Colonic mucosa (tissue), 4 donors: ENCODE results near the gene FAIM2. TPM values are rescaled to one million over a fixed set of nuclear protein-coding genes. Genes with fewer than 3 reads are reported as not detected.
"Not testable (repeated sequence)": the region's sequence is repeated elsewhere in the genome, so short reads cannot be mapped to it uniquely, and the experiment has no call there.

ENCODE experiments used
- DNase-seq: peaks from one replicate; pipeline ENCODE4 v3.0.0-alpha.2; 2020
- H3K27ac ChIP-seq: fragments of 200-600 bp; one replicate; pipeline ENCODE4 v1.8.0; 2021
- H3K27me3 ChIP-seq: fragments of 200-600 bp; one replicate; pipeline ENCODE4 v1.8.0; 2021
- H3K36me3 ChIP-seq: fragments of 200-600 bp; one replicate; pipeline ENCODE4 v1.8.0; 2021
- H3K4me1 ChIP-seq: fragments of 200-600 bp; one replicate; pipeline ENCODE4 v1.8.0; 2021; ENCODE audit warnings: mild to moderate bottlenecking
- H3K4me3 ChIP-seq: fragments of 200-600 bp; one replicate; pipeline ENCODE4 v1.8.0; 2021
- H3K9ac ChIP-seq, 2 donors: one replicate each; pipeline ENCODE4 v1.7.0; 2013; ENCODE audit warnings: control low read depth in 2 of 2, low read depth in 2 of 2, low read length in 2 of 2
- H3K9me3 ChIP-seq: fragments of 200-600 bp; one replicate; pipeline ENCODE4 v1.8.0; 2021
- intact Hi-C: fragments of 100-400 bp; cut with DNase I; formaldehyde crosslinking; loops from one replicate; pipeline ENCODE4 v1.14.1; 2022
- total RNA-seq, 2 donors: library from RNA; stranded (reverse); fragmentation: NEBNext Ultra II Directional in 1 of 2; extraction: Animal tissue kit (Norgen Biotek cat#: 25700) in 1 of 2; gene quantifications; one replicate each; pipeline ENCODE4 v1.2.1, GENCODE V29; 2021
- TF ChIP-seq, protein P1 (sequence below): fragments of 200-600 bp; IDR thresholded peaks from one replicate; pipeline ENCODE4 v1.8.0; 2022; ENCODE audit warnings: antibody characterized with exemption, mild to moderate bottlenecking
- donor health status: healthy.
- donor health status: DM: no; HTN: no; CAD: no.
- donor health status: DM: no; HTN: no; CAD: no.

Gene FAIM2
- total RNA-seq, 2 donors from 2014 or later: 2.8 to 3.6 TPM

DNA sequence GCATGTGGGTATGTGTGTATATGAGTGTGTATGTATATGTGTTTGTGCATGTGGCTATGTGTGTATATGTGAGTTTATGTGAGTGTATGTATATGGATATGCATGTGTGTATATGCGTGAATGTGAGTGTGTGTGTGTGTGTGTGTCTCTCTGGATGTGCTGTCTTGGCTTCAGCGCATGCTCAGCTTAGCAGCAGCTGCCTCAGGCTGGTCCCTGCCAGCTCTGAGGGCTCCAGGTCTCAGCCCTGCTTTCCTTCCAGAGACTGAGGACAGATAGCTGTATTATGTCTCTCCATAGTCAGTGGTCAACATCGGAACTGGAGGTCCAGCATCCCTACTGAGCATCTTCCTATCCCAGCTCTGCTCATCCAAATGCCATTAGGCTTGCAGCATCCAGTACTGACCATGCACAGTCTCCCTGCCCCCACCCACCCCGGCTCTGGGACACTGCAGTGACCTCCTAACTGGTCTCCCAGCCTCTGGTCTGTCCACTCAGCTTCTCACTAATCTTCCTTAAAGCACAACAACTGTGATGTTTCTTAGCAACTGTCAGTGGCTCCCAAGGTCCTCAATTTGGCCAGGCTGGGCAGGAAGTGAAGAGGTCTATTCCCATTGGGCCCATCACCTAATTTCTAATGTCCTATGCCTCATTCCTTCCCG lies 22.8 kb downstream of the FAIM2 start:
- intact Hi-C loops: no loop called here
- H3K36me3 ChIP-seq: no peaks in the 10 kb centered on the region
- no peaks in the 10 kb centered on the region for H3K27me3 ChIP-seq
- H3K9me3 ChIP-seq: no peaks in the 10 kb centered on the region
- TF ChIP-seq, protein P1, sequence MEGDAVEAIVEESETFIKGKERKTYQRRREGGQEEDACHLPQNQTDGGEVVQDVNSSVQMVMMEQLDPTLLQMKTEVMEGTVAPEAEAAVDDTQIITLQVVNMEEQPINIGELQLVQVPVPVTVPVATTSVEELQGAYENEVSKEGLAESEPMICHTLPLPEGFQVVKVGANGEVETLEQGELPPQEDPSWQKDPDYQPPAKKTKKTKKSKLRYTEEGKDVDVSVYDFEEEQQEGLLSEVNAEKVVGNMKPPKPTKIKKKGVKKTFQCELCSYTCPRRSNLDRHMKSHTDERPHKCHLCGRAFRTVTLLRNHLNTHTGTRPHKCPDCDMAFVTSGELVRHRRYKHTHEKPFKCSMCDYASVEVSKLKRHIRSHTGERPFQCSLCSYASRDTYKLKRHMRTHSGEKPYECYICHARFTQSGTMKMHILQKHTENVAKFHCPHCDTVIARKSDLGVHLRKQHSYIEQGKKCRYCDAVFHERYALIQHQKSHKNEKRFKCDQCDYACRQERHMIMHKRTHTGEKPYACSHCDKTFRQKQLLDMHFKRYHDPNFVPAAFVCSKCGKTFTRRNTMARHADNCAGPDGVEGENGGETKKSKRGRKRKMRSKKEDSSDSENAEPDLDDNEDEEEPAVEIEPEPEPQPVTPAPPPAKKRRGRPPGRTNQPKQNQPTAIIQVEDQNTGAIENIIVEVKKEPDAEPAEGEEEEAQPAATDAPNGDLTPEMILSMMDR: no peak
- H3K9ac ChIP-seq: no peak overlapping the region
- H3K4me1 ChIP-seq: no peaks in the 10 kb centered on the region
- no peak overlapping the region for H3K4me3 ChIP-seq
- H3K27ac ChIP-seq: no peak overlapping the region
- DNase-seq: no peak

DNA sequence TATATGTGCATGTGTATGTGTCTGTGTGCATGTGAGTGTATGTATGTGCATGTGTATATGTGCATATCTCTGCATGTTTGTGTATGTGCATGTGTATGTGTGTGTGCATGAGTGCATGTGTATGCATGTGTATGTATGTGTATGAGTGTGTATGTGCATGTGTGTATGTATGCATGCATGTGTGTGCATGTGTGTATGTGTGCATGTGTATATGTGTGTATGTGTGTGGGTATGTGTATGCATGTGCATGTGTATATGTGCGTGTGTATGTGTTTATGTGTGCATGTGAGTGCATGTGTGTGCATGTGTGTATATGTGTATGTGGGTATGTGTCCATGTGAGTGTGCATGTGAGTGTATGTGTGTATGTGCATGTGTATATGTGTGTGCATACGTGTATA lies 24.6 kb downstream of the FAIM2 start:
- DNase-seq, H3K4me3 ChIP-seq, H3K9ac ChIP-seq, H3K9me3 ChIP-seq, H3K4me1 ChIP-seq, H3K36me3 ChIP-seq, intact Hi-C loops, H3K27ac ChIP-seq, H3K27me3 ChIP-seq: not testable (repeated sequence)

DNA sequence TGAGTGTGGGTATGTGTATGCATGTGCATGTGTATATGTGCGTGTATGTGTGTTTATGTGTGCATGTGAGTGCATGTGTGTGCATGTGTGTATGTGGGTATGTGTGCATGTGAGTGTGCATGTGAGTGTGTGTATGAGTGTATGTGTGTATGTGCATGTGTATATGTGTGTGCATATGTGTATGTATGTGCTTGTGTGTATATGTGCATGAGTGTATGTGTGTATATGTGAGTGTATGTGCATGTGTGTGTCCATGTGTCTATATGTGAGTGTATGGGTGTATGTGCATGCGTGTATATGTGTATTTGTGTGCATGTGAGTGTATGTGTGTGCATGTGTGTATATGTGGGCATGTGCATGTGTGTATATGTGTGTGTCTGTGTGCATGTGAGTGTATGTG lies 25.7 kb downstream of the FAIM2 start:
- intact Hi-C loops: no loop called here
- H3K9me3 ChIP-seq: no peaks in the 10 kb centered on the region
- no peaks in the 10 kb centered on the region for H3K4me1 ChIP-seq
- TF ChIP-seq, protein P1: no peak
- H3K27me3 ChIP-seq: no peaks in the 10 kb centered on the region
- H3K27ac ChIP-seq: no peak overlapping the region
- no peak overlapping the region for H3K4me3 ChIP-seq
- no peak overlapping the region for H3K9ac ChIP-seq
- no peak for DNase-seq
- no peaks in the 10 kb centered on the region for H3K36me3 ChIP-seq

DNA sequence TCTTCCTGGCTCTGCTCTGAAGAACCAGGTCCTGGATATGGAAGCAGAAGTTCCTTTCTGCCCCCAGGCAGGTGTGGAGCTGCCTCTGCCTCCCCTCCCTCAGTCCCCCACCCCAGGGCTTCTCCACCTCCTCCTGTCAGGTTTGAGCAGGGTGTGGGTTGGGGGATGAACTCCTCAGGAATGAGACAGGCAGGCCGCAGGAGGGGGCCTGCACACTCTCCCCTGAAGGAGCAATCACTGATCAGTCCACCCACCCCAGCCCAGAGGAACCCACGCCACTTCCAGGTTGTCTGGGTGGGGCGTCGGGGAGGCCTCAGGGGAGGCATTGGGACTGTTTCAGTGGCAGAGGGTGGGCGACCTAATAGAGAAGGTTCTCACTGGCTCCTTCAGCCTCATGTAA lies 26.6 kb downstream of the FAIM2 start:
- TF ChIP-seq, protein P1: no peak
- H3K4me3 ChIP-seq: no peak overlapping the region
- no peak for DNase-seq
- intact Hi-C loops: no loop called here
- no peaks in the 10 kb centered on the region for H3K4me1 ChIP-seq
- no peaks in the 10 kb centered on the region for H3K9me3 ChIP-seq
- H3K27me3 ChIP-seq: no peaks in the 10 kb centered on the region
- no peak overlapping the region for H3K27ac ChIP-seq
- H3K9ac ChIP-seq: no peak overlapping the region
- H3K36me3 ChIP-seq: no peaks in the 10 kb centered on the region

DNA sequence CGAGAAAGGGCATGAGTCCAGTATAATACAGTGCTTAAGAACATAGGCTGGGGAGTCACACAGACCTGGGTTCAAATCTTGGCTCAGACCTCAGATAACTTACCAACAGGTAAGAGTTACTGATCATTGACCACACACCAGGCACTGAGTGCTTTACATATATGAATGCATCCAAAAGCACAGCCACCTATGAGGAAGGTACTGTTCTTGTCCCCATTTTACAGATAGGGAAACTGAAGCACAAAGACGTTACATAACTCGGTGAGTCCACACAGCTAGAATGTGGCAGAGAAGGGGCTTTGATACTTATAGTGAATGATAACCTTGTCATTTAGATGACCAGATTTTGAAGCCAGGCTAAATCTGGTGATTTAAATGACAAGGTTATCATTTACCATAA lies 27.6 kb downstream of the FAIM2 start:
- TF ChIP-seq, protein P1: no peak
- no peaks in the 10 kb centered on the region for H3K9me3 ChIP-seq
- no peaks in the 10 kb centered on the region for H3K27me3 ChIP-seq
- no peak overlapping the region for H3K4me3 ChIP-seq
- no peak for DNase-seq
- H3K4me1 ChIP-seq: no peaks in the 10 kb centered on the region
- no peak overlapping the region for H3K27ac ChIP-seq
- H3K9ac ChIP-seq: no peak overlapping the region
- no peaks in the 10 kb centered on the region for H3K36me3 ChIP-seq
- intact Hi-C loops: no loop called here

DNA sequence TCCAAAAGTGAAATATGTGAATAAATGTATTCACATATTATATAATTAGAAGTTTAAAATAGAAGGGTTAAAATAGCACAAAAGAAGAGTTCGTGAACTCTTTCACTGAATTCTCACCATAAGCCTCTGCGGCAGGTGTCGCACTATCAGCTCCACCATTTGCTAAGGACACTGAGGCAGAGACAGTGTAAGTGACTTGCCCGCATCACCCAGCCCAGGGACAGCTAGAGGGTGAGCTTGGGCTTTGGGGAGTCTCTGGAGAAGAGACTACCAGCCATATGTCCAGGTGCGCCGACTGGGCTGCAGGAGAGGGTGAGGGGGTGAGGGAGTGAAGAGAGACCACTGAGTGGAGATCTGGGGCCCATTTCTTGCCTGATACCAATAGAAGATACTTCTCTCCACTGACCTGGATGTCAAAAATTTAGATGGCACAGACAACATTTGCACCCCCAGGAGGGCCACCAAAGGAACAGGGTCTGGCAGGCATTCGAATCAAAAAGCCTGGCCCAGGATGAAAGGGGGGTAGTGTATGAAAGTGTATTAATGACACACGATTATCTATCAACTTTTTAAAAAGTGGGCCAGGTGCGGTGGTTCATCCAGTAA lies 28.5 kb downstream of the FAIM2 start:
- TF ChIP-seq, protein P1: no peak
- intact Hi-C loops: no loop called here
- Histone ChIP-seq H3K4me1 (no peaks in the 10 kb centered on the region), H3K4me3 (no peak overlapping the region), H3K9me3 (no peaks in the 10 kb centered on the region), H3K9ac (no peak overlapping the region), H3K27ac (no peak overlapping the region), H3K36me3 (no peaks in the 10 kb centered on the region), H3K27me3 (no peaks in the 10 kb centered on the region)
- DNase-seq: no peak
